ES-I3 (cell line): ENCODE results near the gene CALN1.

Experiments
- H3K36me3 ChIP-seq: 2 replicates; pipeline ENCODE4 v1.6.1; 2013; ENCODE audit warnings: mild to moderate bottlenecking, low read length, control low read depth, moderate library complexity; ENCODE audit not compliant: insufficient read depth
- H3K4me1 ChIP-seq: 2 replicates; pipeline ENCODE4 v1.6.1; 2013; ENCODE audit warnings: mild to moderate bottlenecking, control low read depth, low read length; ENCODE audit not compliant: insufficient read depth
- H3K9ac ChIP-seq: 2 replicates; pipeline ENCODE4 v1.6.1; 2013; ENCODE audit warnings: low read depth, mild to moderate bottlenecking, low read length, moderate library complexity
- H3K9me3 ChIP-seq: 2 replicates; pipeline ENCODE4 v1.6.1; 2013; ENCODE audit warnings: mild to moderate bottlenecking, low read length, moderate library complexity; ENCODE audit not compliant: control insufficient read depth, insufficient read depth

CALN1 gene

DNA sequence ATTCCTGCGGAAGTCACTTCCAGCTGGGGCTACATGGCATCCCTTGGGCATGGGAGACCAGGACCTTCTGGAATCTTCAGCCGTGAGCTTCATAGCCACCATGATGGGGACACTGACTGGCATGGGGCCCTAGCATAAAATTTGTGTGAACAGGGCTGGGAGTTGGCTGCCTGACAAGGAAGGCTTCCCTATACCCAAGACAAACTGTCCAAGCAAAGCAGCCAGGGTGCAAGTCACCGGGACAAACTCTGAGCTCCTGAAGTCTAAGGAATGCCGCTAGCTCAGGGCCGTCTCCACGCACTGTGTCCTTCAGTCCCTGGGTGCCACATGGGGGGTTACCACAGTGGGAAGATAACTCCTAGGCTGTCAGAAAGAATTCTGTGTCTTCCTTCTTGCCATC, 627.4 kb downstream of the CALN1 start:
- Histone ChIP-seq H3K36me3 (no peaks in the 10 kb centered on the region), H3K4me1 (no peaks in the 10 kb centered on the region), H3K9me3 (peaks cover 7% of the 10 kb centered on the region; the same call in 1 of the 2 replicates)

GRCh38 chr7:71784180-71784579, 628.0 kb downstream of the CALN1 start:
- Histone ChIP-seq H3K36me3 (no peaks in the 10 kb centered on the region), H3K9ac (no peak overlapping the region), H3K4me1 (no peaks in the 10 kb centered on the region), H3K9me3 (peaks cover 7% of the 10 kb centered on the region; the same call in 1 of the 2 replicates)

More for the DNA sequence above, 627.4 kb downstream of the CALN1 start:
- H3K9ac ChIP-seq, result no peak overlapping the region

- H3K9me3 ChIP-seq, result peaks cover 7% of the 10 kb centered on the region; the same call in 1 of the 2 replicates
- H3K4me1 ChIP-seq, result no peaks in the 10 kb centered on the region
- no peak overlapping the region for H3K9ac ChIP-seq
- no peaks in the 10 kb centered on the region for H3K36me3 ChIP-seq
These were observed 628.4 kb downstream of the CALN1 start for GRCh38 chr7:71783779-71784178.

GRCh38 chr7:71782051-71782450, 630.1 kb downstream of the CALN1 start:
- Histone ChIP-seq H3K9me3 (no peaks in the 10 kb centered on the region), H3K9ac (no peak overlapping the region), H3K4me1 (no peaks in the 10 kb centered on the region), H3K36me3 (no peaks in the 10 kb centered on the region)

DNA sequence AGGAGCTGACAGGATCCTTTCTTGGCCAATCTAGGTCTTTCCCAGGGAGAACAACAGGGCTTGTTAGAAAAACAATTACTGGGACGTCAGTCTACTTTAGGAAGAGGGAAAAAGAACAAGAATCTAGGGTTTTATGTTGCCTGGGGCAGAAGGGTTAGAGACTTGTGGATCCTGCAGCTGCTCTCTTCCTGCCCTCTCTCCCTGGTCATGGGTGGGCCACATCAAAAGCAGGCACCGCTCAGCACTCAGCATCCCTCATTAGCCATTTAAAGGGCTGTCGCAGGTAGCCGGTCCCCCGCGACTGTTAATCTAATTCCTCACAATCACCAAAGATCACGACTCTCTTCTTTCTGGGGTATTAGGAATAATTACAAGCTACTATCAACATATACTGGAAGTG, 631.9 kb downstream of the CALN1 start:
- Histone ChIP-seq H3K9ac (no peak overlapping the region), H3K9me3 (no peaks in the 10 kb centered on the region), H3K36me3 (no peaks in the 10 kb centered on the region), H3K4me1 (no peaks in the 10 kb centered on the region)

GRCh38 chr7:71777278-71777677, 634.9 kb downstream of the CALN1 start:
- Histone ChIP-seq H3K9me3 (no peaks in the 10 kb centered on the region), H3K9ac (no peak overlapping the region), H3K36me3 (no peaks in the 10 kb centered on the region), H3K4me1 (no peaks in the 10 kb centered on the region)

- Histone ChIP-seq H3K36me3 (no peaks in the 10 kb centered on the region), H3K9ac (no peak overlapping the region), H3K4me1 (no peaks in the 10 kb centered on the region), H3K9me3 (no peaks in the 10 kb centered on the region)
These were observed 635.4 kb downstream of the CALN1 start for GRCh38 chr7:71776726-71777125.

DNA sequence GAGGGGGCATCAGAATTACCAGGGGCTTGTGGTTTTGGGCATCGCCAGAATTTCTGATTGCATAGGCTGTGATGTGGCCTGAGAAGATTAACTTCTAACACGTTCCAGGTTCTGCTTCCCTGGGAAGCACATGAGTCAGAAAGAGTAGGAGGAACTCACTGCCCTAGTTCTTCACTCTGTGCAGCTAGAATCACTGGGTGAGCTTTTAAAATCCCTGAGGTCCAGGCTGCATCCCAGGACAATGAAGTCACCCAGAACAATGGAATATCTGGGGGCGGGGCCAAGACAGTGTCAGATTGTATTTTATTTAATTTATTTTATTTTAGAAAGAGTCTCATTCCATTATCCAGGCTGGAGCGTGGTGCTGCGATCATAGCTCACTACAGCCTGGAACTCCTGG, 636.5 kb downstream of the CALN1 start:
- Histone ChIP-seq H3K4me1 (no peaks in the 10 kb centered on the region), H3K36me3 (no peaks in the 10 kb centered on the region), H3K9ac (no peak overlapping the region), H3K9me3 (no peaks in the 10 kb centered on the region)

DNA sequence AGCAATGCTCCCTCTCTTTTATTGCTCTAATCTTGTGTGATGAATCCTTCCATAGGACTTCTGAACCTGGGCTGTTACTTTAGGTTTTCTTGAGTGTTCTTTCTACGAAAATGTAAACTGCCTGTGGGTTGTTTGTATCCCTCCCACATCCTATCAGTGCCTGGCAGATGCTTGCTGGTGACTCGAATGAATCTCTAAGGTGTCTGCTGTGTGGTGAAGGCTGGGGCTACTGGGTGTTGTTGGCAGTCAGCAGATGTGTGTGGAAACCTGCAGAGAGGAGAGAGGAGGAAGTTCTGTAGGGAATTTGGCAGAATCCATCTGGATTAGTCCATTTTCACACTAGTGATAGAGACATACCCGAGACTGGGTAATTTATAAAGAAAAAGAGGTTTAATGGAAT, 639.4 kb downstream of the CALN1 start:
- Histone ChIP-seq H3K9me3 (no peaks in the 10 kb centered on the region), H3K9ac (no peak overlapping the region), H3K4me1 (no peaks in the 10 kb centered on the region), H3K36me3 (no peaks in the 10 kb centered on the region)

DNA sequence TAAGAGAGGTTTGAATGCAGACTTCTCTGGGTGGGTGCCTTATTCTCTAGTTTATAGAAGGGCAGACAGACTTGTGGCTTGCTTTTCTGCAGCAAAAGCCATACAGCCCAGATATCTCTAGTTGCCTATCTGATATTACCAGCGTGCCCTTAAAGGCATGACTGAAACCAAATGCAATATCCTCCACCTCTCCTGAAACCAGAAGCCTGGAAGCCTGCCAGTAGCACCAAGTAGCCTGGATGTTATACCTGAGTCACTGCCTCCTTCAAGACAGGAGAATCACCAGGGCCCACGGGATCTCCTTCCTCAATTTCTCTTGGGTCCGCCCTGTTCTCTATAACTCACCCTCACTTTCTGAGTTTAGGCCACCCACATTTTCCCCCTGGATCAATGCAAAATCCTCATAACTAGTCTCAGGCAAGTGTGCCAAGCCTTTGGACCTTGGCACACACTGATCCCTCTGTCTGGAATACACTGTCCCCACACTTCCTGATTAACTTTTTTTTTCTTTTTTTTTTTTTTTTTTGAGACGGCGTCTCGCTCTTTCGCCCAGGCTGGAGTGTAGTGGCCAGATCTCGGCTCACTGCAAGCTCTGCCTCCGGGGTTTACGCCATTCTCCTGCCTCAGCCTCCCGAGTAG, 641.8 kb downstream of the CALN1 start:
- no peaks in the 10 kb centered on the region for H3K36me3 ChIP-seq
- H3K9me3 ChIP-seq, result no peaks in the 10 kb centered on the region
- H3K9ac ChIP-seq, result no peak overlapping the region
- no peaks in the 10 kb centered on the region for H3K4me1 ChIP-seq

DNA sequence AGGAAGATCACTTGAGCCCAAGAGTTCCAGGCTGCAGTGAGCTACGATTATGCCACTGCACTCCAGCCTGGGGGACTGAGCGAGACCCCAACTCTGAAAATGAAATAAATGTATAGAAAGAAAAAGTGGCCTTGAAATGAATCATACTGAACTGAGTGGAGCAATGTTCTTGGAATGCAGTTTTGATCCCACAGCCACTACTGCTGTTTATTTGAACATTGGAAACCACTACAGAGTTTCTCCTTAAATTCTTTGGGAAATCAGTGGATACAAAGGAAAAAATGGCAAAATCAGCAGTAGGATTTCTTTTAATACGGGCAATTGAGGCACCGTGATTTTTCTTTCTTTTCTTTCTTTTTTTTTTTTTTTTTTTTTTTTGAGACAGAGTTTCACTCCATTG, 642.8 kb downstream of the CALN1 start:
- no peaks in the 10 kb centered on the region for H3K36me3 ChIP-seq

GRCh38 chr7:71768450-71768849, 643.7 kb downstream of the CALN1 start:
- no peak overlapping the region for H3K9ac ChIP-seq
- no peaks in the 10 kb centered on the region for H3K36me3 ChIP-seq
- H3K4me1 ChIP-seq, result no peaks in the 10 kb centered on the region
- H3K9me3 ChIP-seq, result no peaks in the 10 kb centered on the region

More for the DNA sequence above, 642.8 kb downstream of the CALN1 start:
- H3K9ac ChIP-seq, result no peak overlapping the region
- no peaks in the 10 kb centered on the region for H3K9me3 ChIP-seq
- H3K4me1 ChIP-seq, result no peaks in the 10 kb centered on the region

- Histone ChIP-seq H3K9me3 (peaks cover 4% of the 10 kb centered on the region; the same call in 1 of the 2 replicates), H3K9ac (no peak overlapping the region), H3K36me3 (no peaks in the 10 kb centered on the region), H3K4me1 (no peaks in the 10 kb centered on the region)
These were observed 646.1 kb downstream of the CALN1 start for GRCh38 chr7:71766016-71766415.

DNA sequence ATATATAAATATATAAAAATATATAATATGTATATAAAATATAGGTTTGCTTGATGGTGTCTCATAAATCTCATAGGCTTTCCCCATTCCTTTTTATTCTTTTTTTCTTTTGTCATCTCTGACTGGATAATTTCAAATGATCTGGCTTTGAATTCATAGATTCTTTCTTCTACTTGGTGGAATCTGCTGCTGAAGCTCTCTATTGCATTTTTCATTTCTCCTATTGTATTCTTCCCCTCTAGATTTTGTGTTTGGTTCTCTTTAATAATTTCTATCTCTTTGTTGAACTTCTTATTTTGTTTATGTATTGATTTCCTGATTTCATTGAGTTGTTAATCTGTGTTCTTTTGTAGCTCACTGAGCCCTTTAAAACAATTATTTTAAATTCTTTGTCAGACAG, 650.8 kb downstream of the CALN1 start:
- H3K9me3 ChIP-seq, result peaks cover 4% of the 10 kb centered on the region; the same call in 1 of the 2 replicates
- H3K9ac ChIP-seq, result no peak overlapping the region
- H3K36me3 ChIP-seq, result no peaks in the 10 kb centered on the region
- H3K4me1 ChIP-seq, result no peaks in the 10 kb centered on the region

DNA sequence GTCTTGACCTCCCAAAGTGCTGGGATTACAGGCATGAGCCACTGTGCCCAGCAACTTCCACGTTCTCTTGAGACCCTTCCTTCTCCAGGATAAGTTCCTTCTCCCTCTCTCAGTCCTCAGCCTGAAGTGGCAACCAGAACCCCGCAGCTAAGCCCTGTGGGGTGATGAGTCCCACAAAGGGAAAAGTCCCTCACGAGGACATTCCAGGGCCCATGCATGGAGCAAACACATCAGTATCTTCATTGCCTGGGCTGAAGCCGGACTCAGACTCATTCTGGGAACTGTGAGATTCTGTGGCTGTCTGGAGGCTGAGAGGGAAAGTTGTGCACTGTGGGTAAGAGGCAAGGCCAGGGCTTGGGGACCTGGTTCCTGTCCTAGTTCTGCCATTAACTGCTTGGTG, 657.3 kb downstream of the CALN1 start:
- no peaks in the 10 kb centered on the region for H3K4me1 ChIP-seq
- no peak overlapping the region for H3K9ac ChIP-seq
- no peaks in the 10 kb centered on the region for H3K36me3 ChIP-seq
- no peaks in the 10 kb centered on the region; the same call in 1 of the 2 replicates for H3K9me3 ChIP-seq
